ENCODE measurements around the gene CADPS2. TPM values are rescaled to one million over a fixed set of nuclear protein-coding genes. Genes with fewer than 3 reads are reported as not detected.

The CADPS2 gene
- total and polyA plus RNA-seq, 2 of the 4 experiments (the other 2 are of a cell fraction), result 0.10 to 0.54 TPM

DNA sequence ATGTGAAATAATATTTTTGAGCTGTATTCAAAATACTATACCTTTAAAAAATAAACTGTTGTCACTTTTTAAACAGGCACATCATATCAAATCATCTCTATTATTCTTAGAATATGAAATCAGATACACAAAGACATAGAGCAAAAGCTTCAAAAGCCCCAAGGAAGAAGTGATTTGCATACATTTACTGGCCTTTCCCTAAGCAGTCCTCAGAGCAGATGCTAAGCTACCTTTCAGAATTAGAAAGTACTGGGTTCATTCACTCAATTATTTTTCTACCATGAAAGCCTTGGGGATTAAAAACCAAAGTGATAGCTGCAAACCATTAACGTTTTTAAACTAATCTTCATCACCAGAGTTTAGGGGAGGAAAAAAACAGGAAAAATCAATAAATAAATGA lies 127.8 kb downstream of the CADPS2 start:
- Histone ChIP-seq H3K36me3 (ENCODE audit: control insufficient read depth, insufficient read depth, low read length) (no peaks in the 10 kb centered on the region), H3K27me3 (ENCODE audit: control insufficient read depth, insufficient read depth, low read length) (no peaks in the 10 kb centered on the region), H3K18ac (ENCODE audit: low read depth, low read length) (no peak overlapping the region), H2AK5ac (ENCODE audit: low read depth, low read length) (no peak overlapping the region), H3K9me1 (ENCODE audit: insufficient read depth, low read length) (no peaks in the 10 kb centered on the region), H3K4me1 (ENCODE audit: control insufficient read depth, insufficient read depth, low read length) (no peaks in the 10 kb centered on the region), H3K14ac (replicated peaks; ENCODE audit: low read depth, low read length) (no peak overlapping the region), H2BK15ac (ENCODE audit: low read depth, low read length) (no peak overlapping the region), H3K79me1 (ENCODE audit: low read depth in 1 of 2, low read length in 2 of 2) (no peaks in the 10 kb centered on the region), H4K20me1 (ENCODE audit: insufficient read depth, low read length) (no peaks in the 10 kb centered on the region), H3K4ac (ENCODE audit: low read depth, low read length) (no peak overlapping the region), H3K4me3 (ENCODE audit: insufficient read depth, low read depth, low read length) (no peak overlapping the region), H3K27ac (ENCODE audit: insufficient read depth, low read length) (no peak overlapping the region), H3K56ac (ENCODE audit: extremely low read depth, insufficient read depth, low read length) (no peak overlapping the region), H2AFZ (replicated peaks; ENCODE audit: low read length, poor library complexity) (no peak overlapping the region), H3K9me3 (ENCODE audit: control insufficient read depth, insufficient read depth, low read length) (no peaks in the 10 kb centered on the region), H4K5ac (ENCODE audit: low read depth, low read length) (no peak overlapping the region), H2AK9ac (replicated peaks; ENCODE audit: low read depth, low read length, poor library complexity) (no peak overlapping the region), H4K8ac (ENCODE audit: low read depth in 2 of 2, low read length in 2 of 2) (no peak overlapping the region), H2BK5ac (ENCODE audit: low read depth, low read length, poor library complexity, severe bottlenecking) (no peak overlapping the region), H2BK20ac (ENCODE audit: low read depth, low read length) (no peak overlapping the region), H3K4me2 (ENCODE audit: low read depth, low read length) (no peak overlapping the region), H3K9ac (ENCODE audit: low read depth, low read length) (no peak overlapping the region), H3K23ac (ENCODE audit: low read depth, low read length) (no peak overlapping the region), H2BK120ac (ENCODE audit: low read depth, low read length) (no peak overlapping the region), H4K91ac (ENCODE audit: insufficient read depth, low read depth, low read length) (no peak overlapping the region)
- no peak for DNase-seq
- ChIA-PET POLR2A (ENCODE audit: unreplicated experiment) (no interaction called here), CTCF (interaction anchor here (0.8 kb wide), 1 partner anchor 9 kb away, joined by 3 read pairs; no protein-coding TSS in a partner anchor)
- TF ChIP-seq RCOR1 (IDR thresholded peaks at IDR 0.05; ENCODE audit: insufficient replicate concordance, low read length), result no peak
- intact Hi-C loops (cut with micrococcal nuclease), result no loop called here
- ATAC-seq (ENCODE audit: low read depth), result no peak
- in situ Hi-C loops (cut with MboI; ENCODE audit: low sequenced_read_pairs), result no loop called here
- dilution Hi-C loops (cut with HindIII; ENCODE audit: low sequenced_read_pairs, unreplicated experiment), result no loop called here
- no TSS peak for BruUV-seq (replicated peaks)
- WGBS, 2 experiments (ENCODE audit: extremely low coverage in 2 of 2, insufficient read length in 1 of 2), result no CpG with 5 or more reads among the region's 1 CpG
